Measurements from ENCODE around the gene CLNK. TPM values are rescaled to one million over a fixed set of nuclear protein-coding genes. Genes with fewer than 3 reads are reported as not detected.

Gene CLNK
- total and polyA plus RNA-seq, 12 donors: 0.07 to 0.35 (median 0.26) TPM; not detected in 9

DNA sequence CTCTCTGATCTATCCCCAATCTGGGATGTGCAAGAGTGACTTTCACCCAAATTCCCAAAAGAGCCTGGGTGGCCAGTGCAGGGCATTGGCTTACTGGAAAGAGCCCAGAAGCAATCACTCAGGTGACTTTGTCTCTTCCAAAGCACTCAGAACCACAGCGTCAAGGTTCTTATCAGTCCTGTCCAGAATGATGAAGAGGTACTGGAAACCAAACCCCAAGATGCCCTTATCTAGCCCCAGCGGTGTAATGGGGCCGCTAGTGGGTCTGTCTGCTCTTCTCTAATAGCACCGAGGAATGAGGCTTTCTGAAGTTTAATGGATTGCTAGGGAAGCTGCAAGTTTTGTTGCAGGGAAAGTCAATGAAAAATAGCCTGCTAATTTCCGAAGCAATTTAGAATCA lies 21.6 kb downstream of the CLNK start:
- 24 to 46% (median 45%) methylated on average over 5 of the region's 5 CpGs for WGBS, 4 donors
- DNase-seq: peak in 1 of 7 donors; percentile 5

DNA sequence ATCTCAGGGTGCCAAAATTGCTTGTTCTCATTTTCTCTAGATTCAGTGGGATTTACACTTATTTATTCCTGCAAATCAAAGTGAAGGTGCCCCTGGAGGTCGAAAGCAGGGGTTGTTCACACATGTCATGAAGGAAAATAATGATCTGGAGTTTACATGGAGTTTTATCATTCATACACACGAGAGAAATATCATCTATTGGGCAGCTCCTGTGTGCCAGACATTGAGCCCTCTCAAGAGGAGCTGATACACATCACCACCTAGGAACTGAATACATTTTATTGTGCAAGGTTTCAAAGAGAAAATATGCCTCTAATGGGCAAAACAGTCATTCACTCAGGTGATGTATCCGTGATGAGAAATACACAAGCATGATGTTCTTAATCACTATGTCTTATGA lies 23.5 kb downstream of the CLNK start:
- intact Hi-C loops (cut with DNase I): no loop called here
- TF ChIP-seq, protein P1, sequence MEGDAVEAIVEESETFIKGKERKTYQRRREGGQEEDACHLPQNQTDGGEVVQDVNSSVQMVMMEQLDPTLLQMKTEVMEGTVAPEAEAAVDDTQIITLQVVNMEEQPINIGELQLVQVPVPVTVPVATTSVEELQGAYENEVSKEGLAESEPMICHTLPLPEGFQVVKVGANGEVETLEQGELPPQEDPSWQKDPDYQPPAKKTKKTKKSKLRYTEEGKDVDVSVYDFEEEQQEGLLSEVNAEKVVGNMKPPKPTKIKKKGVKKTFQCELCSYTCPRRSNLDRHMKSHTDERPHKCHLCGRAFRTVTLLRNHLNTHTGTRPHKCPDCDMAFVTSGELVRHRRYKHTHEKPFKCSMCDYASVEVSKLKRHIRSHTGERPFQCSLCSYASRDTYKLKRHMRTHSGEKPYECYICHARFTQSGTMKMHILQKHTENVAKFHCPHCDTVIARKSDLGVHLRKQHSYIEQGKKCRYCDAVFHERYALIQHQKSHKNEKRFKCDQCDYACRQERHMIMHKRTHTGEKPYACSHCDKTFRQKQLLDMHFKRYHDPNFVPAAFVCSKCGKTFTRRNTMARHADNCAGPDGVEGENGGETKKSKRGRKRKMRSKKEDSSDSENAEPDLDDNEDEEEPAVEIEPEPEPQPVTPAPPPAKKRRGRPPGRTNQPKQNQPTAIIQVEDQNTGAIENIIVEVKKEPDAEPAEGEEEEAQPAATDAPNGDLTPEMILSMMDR (IDR thresholded peaks at IDR 0.05): no peak
- no peak for TF ChIP-seq POLR2A (IDR thresholded peaks at IDR 0.05)
- Histone ChIP-seq H3K27me3 (no peaks in the 10 kb centered on the region), H3K4me1 (replicated peaks in 1 of 2) (no peaks in the 10 kb centered on the region), H3K27ac (no peak overlapping the region), H3K4me3 (no peak overlapping the region), H3K36me3 (replicated peaks in 1 of 2) (no peaks in the 10 kb centered on the region), H3K9me3 (replicated peaks in 1 of 3) (no peaks in the 10 kb centered on the region)
- DNase-seq: no peak
- 72 to 81% (median 72%) methylated on average over 3 of the region's 3 CpGs for WGBS, 4 donors

More for the DNA sequence above, 21.6 kb downstream of the CLNK start:
- Histone ChIP-seq H3K27me3 (no peaks in the 10 kb centered on the region), H3K36me3 (replicated peaks in 1 of 2) (no peaks in the 10 kb centered on the region), H3K9me3 (replicated peaks in 1 of 3) (no peaks in the 10 kb centered on the region), H3K4me3 (no peak overlapping the region), H3K4me1 (replicated peaks in 1 of 2) (no peaks in the 10 kb centered on the region), H3K27ac (no peak overlapping the region)
- intact Hi-C loops (cut with DNase I): no loop called here
- TF ChIP-seq, protein P1 (IDR thresholded peaks at IDR 0.05): no peak
- no peak for TF ChIP-seq POLR2A (IDR thresholded peaks at IDR 0.05)

DNA sequence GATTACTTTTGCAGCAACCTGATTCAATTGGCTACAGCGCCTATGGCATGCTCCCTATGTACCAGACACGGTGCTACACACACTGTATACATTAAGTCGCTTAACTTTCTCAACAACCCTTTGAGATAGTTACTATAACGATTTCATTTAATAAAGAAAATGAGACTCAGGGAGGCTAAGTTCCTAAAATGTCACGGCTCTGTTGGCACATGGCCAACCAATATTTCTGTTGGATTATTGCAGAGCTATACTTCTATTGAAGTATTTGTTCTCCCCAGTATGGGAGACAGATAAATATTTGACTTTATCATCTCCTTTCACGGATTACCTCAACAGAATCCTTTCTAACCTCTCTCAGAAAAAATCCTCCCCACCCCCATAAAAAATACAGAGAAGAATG lies 25.3 kb downstream of the CLNK start:
- DNase-seq: no peak
- no peak for TF ChIP-seq POLR2A (IDR thresholded peaks at IDR 0.05)
- H3K27ac ChIP-seq: no peak overlapping the region
- H3K36me3 ChIP-seq (replicated peaks in 1 of 2): no peaks in the 10 kb centered on the region
- intact Hi-C loops (cut with DNase I): no loop called here
- no peaks in the 10 kb centered on the region for H3K27me3 ChIP-seq
- H3K4me1 ChIP-seq (replicated peaks in 1 of 2): no peaks in the 10 kb centered on the region
- WGBS, 4 donors: 79 to 84% (median 83%) methylated on average over 6 of the region's 6 CpGs
- H3K9me3 ChIP-seq (replicated peaks in 1 of 3): no peaks in the 10 kb centered on the region
- H3K4me3 ChIP-seq: no peak overlapping the region

- no peak for DNase-seq
- WGBS, 4 donors: 46 to 62% (median 55%) methylated on average over 2 of the region's 2 CpGs
- H3K4me1 ChIP-seq (replicated peaks in 1 of 2): no peaks in the 10 kb centered on the region
- H3K27ac ChIP-seq: no peak overlapping the region
- no peak for TF ChIP-seq POLR2A (IDR thresholded peaks at IDR 0.05)
- TF ChIP-seq, protein P1 (IDR thresholded peaks at IDR 0.05): no peak
- intact Hi-C loops (cut with DNase I): no loop called here
- no peaks in the 10 kb centered on the region for H3K9me3 ChIP-seq (replicated peaks in 1 of 3)
- no peaks in the 10 kb centered on the region for H3K36me3 ChIP-seq (replicated peaks in 1 of 2)
- H3K27me3 ChIP-seq: no peaks in the 10 kb centered on the region
- H3K4me3 ChIP-seq: no peak overlapping the region
Measured at GRCh38 chr4:10656988-10657387, 27.6 kb downstream of the CLNK start.

- TF ChIP-seq POLR2A (IDR thresholded peaks at IDR 0.05): no peak
- TF ChIP-seq, protein P1 (IDR thresholded peaks at IDR 0.05): no peak
Measured at GRCh38 chr4:10656420-10656819, 28.1 kb downstream of the CLNK start.

More at GRCh38 chr4:10656420-10656819, 28.1 kb downstream of the CLNK start:
- Histone ChIP-seq H3K27me3 (no peaks in the 10 kb centered on the region), H3K4me1 (replicated peaks in 1 of 2) (no peaks in the 10 kb centered on the region), H3K4me3 (no peak overlapping the region), H3K9me3 (replicated peaks in 1 of 3) (no peaks in the 10 kb centered on the region), H3K36me3 (replicated peaks in 1 of 2) (no peaks in the 10 kb centered on the region), H3K27ac (no peak overlapping the region)
- intact Hi-C loops (cut with DNase I): no loop called here
- WGBS, 4 donors: 88 to 96% (median 95%) methylated on average over 3 of the region's 3 CpGs
- DNase-seq: no peak
